Breast epithelium (tissue), 4 donors: ENCODE measurements around the gene HSD17B2. TPM values are rescaled to one million over a fixed set of nuclear protein-coding genes. Genes with fewer than 3 reads are reported as not detected.
A peak's percentile ranks its signal among the peaks of the same experiment; 100 is the strongest.

Experiments used
- DNase-seq, 2 donors: peaks; one replicate each; pipeline ENCODE4 v3.0.0-alpha.2; 2019; ENCODE audit warnings: low spot score in 2 of 2
- H3K27ac ChIP-seq, 2 donors: fragments of 200-600 bp; sonication (generic) in 1 of 2; one replicate each; pipeline ENCODE4 v1.5.1; 2016 to 2019; ENCODE audit warnings: mild to moderate bottlenecking in 1 of 2
- H3K27me3 ChIP-seq, 2 donors: fragments of 200-600 bp; sonication (generic) in 1 of 2; one replicate each; pipeline versions ENCODE4 v1.5.1 to v1.6.0; 2017 to 2019; ENCODE audit warnings: control low read depth in 1 of 2, mild to moderate bottlenecking in 1 of 2
- H3K36me3 ChIP-seq: fragments of 200-600 bp; one replicate; pipeline ENCODE4 v1.5.1; 2019
- H3K4me1 ChIP-seq, 2 donors: fragments of 200-600 bp; sonication (generic); one replicate each; pipeline ENCODE4 v1.5.1; 2016 to 2019; ENCODE audit warnings: control low read depth in 1 of 2
- H3K4me3 ChIP-seq, 3 donors: fragments of 200-600 bp; sonication (generic); 1 replicate in 2 of 3; 2 replicates in 1 of 3; pipeline ENCODE4 v1.5.1; 2016 to 2019; ENCODE audit warnings: mild to moderate bottlenecking in 3 of 3, moderate library complexity in 2 of 3
- H3K9me3 ChIP-seq, 2 donors: fragments of 200-600 bp; sonication (generic) in 1 of 2; one replicate each; pipeline ENCODE4 v1.5.1; 2016 to 2019; ENCODE audit warnings: control low read depth in 1 of 2
- CTCF ChIP-seq, 3 donors: fragments of 450-650 bp; IDR thresholded peaks; one replicate each; pipeline ENCODE4 v1.5.1; 2016 to 2017; ENCODE audit warnings: antibody characterized with exemption in 3 of 3, mild to moderate bottlenecking in 3 of 3, moderate library complexity in 3 of 3
- POLR2A ChIP-seq: fragments of 450-650 bp; IDR thresholded peaks from one replicate; pipeline ENCODE4 v1.6.1; 2016; ENCODE audit warnings: antibody characterized with exemption, mild to moderate bottlenecking, moderate library complexity
- POLR2AphosphoS5 ChIP-seq, 3 donors: sonication (generic); formaldehyde crosslinking; IDR thresholded peaks; one replicate each; pipeline ENCODE4 v1.6.1; 2017; ENCODE audit warnings: antibody characterized with exemption in 3 of 3
- intact Hi-C: fragments of 100-400 bp; cut with DNase I; formaldehyde crosslinking; loops from one replicate; pipeline ENCODE4 v1.15.1; 2023; ENCODE audit warnings: low total_unique reads
- total RNA-seq, 3 donors: library from RNA; depleted of rRNA; stranded (reverse); fragments of >200 nt; gene quantifications; one replicate each; pipeline ENCODE4 v1.1.0, GENCODE V29; 2016

The HSD17B2 gene
- total RNA-seq, 3 donors from 2014 or later = 4.5 to 8.8 TPM; not detected in 1

GRCh38 chr16:82063456-82064082 is 28.5 kb downstream of the HSD17B2 start:
- no peak for TF ChIP-seq CTCF (IDR thresholded peaks at IDR 0.05)
- TF ChIP-seq POLR2A = no peak
- no peak for TF ChIP-seq POLR2AphosphoS5 (IDR thresholded peaks at IDR 0.05)
- H3K27ac ChIP-seq = no peak overlapping the region
- no peak for DNase-seq
- H3K4me1 ChIP-seq = no peaks in the 10 kb centered on the region
- no peaks in the 10 kb centered on the region for H3K9me3 ChIP-seq
- no peak overlapping the region for H3K4me3 ChIP-seq
- H3K36me3 ChIP-seq = no peaks in the 10 kb centered on the region
- intact Hi-C loops = no loop called here
- H3K27me3 ChIP-seq = no peaks in the 10 kb centered on the region

- Histone ChIP-seq H3K27me3 (no peaks in the 10 kb centered on the region), H3K9me3 (no peaks in the 10 kb centered on the region), H3K4me1 (no peaks in the 10 kb centered on the region), H3K4me3 (no peak overlapping the region), H3K36me3 (no peaks in the 10 kb centered on the region), H3K27ac (no peak overlapping the region)
- no peak for DNase-seq
- no peak for TF ChIP-seq POLR2A
- TF ChIP-seq CTCF (IDR thresholded peaks at IDR 0.05) = no peak
- no peak for TF ChIP-seq POLR2AphosphoS5 (IDR thresholded peaks at IDR 0.05)
- intact Hi-C loops = no loop called here
Observed at GRCh38 chr16:82067042-82067803, 32.2 kb downstream of the HSD17B2 start.

- Histone ChIP-seq H3K9me3 (no peaks in the 10 kb centered on the region), H3K4me1 (no peaks in the 10 kb centered on the region), H3K4me3 (no peak overlapping the region), H3K36me3 (no peaks in the 10 kb centered on the region), H3K27ac (no peak overlapping the region), H3K27me3 (no peaks in the 10 kb centered on the region)
- DNase-seq = no peak
- intact Hi-C loops = no loop called here
- no peak for TF ChIP-seq POLR2AphosphoS5 (IDR thresholded peaks at IDR 0.05)
- no peak for TF ChIP-seq POLR2A
- no peak for TF ChIP-seq CTCF (IDR thresholded peaks at IDR 0.05)
Observed at GRCh38 chr16:82067804-82068325, 32.8 kb downstream of the HSD17B2 start.

- DNase-seq = peak in 1 of 2 donors; percentile 62
- intact Hi-C loops = no loop called here
Observed at GRCh38 chr16:82070656-82071369, 35.8 kb downstream of the HSD17B2 start.

More at GRCh38 chr16:82070656-82071369, 35.8 kb downstream of the HSD17B2 start:
- no peak for TF ChIP-seq POLR2AphosphoS5 (IDR thresholded peaks at IDR 0.05)
- no peak for TF ChIP-seq POLR2A
- no peak for TF ChIP-seq CTCF (IDR thresholded peaks at IDR 0.05)
- H3K36me3 ChIP-seq = no peaks in the 10 kb centered on the region
- peak overlapping the region; percentile 34 to 76 for H3K27ac ChIP-seq
- no peaks in the 10 kb centered on the region for H3K27me3 ChIP-seq
- no peaks in the 10 kb centered on the region for H3K4me1 ChIP-seq
- H3K4me3 ChIP-seq = no peak overlapping the region
- H3K9me3 ChIP-seq = no peaks in the 10 kb centered on the region
